CD4-positive, alpha-beta T cell treated with Interleukin-4 for 4 hours (primary cell): Measurements from ENCODE around the gene GOLT1A.

Experiments
- DNase-seq: peaks from one replicate; pipeline ENCODE4 v3.0.0-alpha.2; 2020

GOLT1A gene, protein sequence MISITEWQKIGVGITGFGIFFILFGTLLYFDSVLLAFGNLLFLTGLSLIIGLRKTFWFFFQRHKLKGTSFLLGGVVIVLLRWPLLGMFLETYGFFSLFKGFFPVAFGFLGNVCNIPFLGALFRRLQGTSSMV

DNA sequence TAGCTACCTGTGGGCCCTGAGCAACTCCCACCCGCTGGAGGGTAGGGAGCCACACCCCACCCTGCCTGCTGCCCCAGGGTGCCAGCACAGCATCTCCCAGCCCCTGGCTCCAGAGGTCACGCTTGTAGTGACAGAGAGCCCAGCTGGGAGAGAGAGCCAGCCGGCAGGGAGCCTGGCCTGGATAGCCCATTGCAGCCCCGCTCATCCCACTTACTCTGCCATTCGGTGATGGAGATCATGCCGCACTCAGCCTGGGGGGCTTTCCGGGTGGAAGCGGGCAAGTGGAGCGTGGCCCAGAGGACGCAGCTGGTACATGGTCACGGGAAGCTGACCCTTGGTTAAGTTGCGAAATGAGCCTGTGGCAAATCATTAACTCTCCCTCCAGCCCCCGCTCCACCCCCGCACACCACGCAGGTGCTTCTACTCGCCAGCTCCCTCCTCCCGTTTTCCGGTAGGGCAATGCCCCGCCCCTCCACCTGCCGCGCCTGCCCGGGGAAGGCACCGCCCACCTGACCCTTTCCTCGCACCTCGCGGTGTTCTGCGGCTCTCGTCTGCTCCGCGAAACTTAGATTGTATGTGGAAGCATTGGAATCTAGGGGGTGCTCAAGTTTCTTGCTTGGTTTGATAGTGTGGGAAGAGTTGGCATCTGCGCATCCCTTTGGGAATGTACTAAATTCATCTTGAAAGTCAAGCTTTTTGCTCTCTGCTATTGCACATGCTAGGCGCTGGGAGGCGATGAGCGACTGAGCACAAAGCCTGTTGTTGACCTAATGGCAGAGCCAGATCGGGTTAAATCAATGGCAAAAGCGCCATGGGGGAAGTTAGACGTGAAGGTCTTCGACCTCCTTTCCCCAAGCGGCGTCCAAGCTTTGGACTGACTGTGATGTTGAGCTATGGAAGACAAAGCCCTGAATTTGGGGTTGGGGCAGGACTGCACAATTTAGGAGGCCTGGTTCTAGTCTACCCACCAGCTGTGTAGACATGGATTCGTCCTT lies at the start of gene GOLT1A:
Gene GOLT1A, minus strand, starts transcription at position 321 of the 995 bp plus-strand sequence. Its CDS starts 82 bp downstream, at position 239.
- no peak for DNase-seq

DNA sequence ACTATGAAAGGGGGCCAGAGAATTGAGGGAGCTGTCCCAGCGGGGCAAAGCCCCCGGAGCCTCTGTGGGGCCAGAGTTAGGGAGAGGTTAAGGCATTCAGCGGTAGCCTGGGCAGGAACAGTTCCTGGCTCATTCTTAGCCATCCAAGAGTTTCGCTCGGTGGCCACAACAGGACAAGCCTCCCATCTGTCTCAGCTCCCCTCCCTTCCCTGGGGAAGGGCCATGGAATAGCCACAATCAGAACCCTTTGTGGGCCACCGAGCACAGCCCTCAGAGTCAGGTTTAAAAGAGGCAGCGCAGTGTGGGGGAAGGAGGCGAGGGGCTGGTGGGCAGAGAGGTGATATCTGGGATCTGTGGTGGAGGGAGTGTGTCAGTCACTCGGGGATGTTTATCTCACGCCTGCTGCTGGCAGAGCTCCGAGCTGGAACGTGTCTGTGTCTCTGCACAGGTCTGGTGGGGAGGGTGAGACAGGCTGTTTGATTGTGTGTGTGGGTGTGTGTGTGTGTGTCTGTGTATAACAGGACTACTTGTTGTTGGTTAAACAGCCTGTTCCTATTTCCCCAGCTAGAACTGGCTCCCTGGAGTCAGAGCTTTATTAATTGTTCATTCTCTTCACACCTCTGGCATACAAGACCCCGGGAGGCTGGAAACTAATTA lies 49.6 kb upstream of the GOLT1A start:
- DNase-seq, result no peak

DNA sequence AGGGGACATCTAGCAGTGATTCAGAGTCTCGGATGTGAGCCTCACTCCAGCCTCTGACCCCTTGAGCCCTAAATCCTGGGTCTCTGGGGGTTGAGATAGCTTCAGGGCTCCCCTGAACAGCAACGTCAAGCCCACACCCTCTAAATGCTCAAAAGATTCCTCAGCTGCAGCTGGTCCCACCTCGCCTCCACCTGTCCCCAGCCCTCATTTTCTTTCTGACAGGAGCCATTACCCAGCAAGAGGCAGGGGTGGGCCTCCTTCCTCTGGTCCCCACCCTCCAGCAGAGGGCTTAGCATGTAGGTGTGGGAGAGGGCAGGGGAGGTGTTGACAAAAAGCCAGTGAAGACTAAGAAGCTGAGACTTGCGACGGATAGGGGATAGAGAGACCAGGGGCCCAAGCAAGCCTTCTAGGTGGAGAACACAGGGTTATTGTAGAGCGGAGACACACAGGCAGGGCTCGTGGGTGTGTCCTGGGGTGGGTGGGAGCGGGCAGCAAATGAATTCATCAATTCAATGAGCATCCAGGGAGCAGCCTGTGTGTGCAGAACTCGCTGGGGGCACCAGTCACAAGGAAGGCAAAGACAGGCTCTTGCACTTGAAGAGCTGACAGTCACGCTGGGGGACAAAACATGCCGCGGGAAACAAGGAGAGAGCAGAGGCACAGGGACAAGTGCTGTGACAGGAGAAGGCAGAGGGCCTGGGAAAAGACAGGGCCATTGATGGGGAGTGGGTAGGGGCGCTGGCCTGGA lies 48.9 kb upstream of the GOLT1A start:
- no peak for DNase-seq

DNA sequence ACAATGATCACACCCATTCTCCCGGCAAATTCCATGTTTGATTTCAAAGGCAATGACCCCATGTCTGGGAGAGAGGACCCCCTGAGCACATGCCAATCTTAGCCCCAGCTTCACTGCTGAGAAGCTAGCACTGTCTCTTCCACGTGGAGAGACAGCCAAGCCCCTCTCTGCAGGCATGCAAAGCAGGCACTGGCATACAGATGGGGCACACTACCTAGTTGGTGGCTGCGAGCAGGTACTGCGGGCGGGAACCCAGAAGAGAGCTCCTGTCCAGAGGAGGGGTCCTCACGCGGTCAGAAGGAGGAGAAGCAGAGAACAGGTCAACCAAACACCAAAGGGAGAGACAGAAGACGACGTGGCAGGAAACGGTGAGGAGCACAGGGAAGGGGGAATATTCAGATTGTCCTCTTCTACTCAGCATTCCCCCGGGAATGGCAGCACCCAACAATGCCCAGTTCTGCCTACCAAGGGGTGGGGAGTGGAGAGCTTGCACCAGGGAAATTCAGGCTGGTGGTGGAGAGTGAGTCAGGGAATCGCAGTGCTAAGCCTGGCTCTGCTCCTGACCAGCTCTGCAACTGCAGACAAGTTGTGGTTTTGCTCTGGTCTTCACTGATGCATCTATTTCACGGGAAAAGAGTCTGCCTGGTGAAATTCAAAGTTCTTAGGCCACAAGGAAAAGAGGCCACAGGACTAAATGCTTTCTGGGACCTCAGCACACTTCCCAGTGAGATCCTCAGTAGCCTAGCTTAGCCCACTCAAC lies 48.1 kb upstream of the GOLT1A start:
- no peak for DNase-seq

DNA sequence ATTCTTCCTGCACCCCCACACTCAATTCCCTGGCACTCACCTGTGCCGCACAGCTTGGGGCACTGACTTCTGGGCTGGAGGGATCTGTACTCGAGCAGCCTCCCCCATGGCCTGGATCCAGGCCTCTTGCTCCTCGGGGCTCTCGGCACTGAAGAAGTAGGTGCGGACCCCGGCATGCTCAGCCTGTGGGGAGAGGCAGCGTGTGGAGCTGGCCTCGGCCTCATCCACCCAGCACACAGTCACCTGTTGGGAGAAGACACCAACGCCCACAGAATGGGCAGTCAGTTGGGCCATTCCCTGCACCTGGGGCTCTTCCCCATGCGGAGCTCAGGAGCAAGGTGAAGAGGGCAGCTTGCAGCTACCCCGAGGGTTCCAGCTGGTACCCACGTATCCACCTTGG lies 47.5 kb upstream of the GOLT1A start:
- DNase-seq, result no peak

DNA sequence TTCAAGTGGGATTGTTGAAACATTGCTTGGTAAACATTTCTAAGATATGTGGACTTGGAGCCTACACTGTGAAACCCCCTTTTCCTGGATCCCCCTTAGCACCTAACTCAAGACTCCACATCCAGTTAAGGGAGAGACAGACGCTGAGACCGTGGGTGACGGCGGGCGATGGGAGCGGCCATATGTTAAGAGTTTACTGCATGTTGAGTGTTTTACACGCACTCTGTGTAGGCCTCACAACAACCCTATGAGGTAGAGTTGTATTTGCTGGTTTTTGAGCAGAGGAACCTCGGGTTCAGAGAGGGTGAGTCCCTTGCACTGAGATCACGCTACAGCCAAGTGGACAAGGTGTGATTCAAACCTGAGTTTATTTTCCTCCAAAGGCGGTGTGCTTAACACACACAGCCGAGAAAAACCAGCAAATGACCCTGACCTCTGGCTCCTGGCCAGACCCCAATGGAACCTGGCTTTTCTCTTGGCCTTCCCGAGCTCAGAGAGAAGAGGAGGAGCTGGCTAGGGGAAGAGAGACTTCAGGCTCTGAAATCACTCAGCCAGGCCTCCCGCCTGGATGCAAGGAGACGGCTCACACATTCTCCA lies 46.9 kb upstream of the GOLT1A start:
- no peak for DNase-seq

DNA sequence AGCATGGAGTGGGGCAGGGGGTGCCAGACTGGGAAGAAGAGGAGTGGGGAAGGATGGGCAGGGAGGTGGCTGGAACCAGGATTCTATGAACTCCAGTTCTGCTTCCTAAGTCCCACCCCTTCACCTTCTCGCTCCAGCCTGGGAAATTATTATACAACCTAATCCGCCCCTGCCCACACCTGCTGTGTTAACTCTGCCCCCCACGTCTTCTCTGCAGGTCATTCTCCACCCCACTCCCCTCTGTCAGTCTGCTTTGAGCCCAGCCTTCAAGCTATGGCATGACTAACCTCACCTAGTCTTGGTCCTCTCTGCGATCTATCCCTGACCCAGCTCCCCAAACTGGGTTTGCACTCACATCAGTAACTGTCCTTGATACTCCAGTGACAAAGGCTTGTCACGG lies 46.0 kb upstream of the GOLT1A start:
- DNase-seq, result no peak

DNA sequence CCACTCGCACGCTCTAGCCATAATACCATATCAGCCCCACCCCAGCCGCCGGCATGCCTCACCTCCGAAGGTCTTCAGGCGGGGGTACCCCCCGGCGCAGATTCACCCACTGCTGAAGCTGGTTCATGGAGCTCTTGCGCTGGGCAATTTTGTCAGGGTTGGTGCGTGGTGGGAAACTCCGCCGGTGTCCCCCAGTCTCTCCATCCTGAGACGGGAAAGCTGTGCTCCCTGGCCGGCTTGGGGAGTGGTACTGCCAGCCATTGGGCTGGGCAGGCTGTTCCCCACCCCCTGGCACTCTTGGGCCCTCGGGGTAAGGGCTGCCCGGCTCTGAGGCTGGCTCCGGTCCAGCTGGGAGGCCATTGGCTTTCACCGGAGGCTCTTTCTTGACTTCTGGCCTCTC lies 45.4 kb upstream of the GOLT1A start:
- DNase-seq, result no peak

DNA sequence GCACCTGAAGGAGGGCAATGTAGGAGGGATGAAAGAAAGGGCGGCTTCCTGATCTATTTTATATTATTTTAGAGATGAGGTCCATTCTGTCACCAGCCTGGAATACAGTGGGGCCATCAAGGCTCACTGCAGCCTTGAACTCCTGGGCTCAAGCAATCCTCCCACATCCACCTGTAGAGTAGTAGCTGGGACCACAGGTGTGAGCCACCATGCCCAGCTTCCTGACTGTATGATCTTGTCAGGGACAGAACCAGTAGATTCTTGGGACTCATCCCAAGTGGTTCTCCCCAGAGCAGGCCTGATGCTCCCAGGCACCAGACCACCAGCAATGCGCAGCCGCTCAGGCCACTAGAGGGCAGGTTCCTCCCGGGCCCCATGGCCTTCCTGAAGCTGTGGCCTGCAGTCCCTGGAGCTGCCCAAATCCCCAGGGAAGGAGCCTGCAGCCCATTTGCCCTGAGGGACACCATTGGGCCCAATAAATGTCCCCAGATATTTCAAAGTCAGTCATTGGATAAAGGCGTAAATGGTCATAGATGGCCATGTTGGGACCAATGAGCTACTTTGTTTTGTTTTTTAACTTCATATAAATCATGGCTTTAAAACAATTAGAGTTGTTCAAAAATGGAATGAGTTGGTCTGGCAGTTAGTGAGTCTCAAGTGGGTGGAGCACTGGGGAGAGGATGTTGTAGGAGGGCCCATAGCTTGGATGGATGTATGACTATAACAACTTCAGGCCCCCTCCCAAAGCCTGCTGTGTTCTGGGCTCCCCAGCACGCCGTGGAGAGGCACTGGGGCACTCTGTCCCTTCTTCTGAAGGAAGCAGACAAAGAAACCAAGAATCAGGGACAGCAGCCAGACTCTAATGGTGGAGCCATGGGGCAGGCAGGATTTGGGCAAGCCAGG lies 44.7 kb upstream of the GOLT1A start:
- no peak for DNase-seq

DNA sequence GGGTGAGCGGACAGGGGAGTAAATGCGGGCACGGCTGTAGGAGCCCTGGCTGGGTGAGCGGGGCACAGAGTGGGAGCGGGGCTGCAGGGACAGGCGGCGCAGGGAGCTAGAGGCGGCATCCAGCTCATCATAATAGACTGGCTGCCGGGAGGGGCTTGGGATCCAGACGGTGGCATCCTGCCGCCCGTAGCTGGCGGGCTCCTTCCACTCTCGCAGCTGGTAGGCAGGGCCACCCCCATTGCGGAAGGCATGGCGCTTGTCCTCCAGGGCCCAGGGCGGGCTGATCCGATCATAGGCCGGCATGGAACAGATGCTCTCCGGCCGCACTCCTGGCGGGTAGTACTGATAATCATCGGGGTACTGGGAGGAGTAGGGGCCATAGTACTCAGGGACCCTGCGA lies 43.7 kb upstream of the GOLT1A start:
- no peak for DNase-seq

DNA sequence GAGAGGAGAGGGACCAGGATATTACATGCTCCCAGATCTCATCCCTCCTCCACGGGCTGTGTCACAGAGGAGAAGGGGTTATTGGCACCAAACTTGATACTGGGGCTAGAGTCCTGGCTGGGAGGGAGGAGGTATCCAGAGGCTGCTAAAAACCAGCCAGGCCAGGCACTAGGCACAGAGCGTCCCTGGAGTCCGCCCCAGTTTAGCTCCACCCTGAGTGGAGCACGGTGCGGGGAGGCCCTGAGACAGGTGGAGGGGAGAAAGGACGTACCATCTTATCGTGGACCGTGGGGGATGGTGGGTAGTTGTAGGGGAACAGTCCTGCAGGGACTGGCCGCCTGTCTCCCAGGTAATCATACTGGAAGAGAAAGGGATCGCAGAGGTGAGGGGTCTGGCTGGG lies 42.7 kb upstream of the GOLT1A start:
- no peak for DNase-seq

DNA sequence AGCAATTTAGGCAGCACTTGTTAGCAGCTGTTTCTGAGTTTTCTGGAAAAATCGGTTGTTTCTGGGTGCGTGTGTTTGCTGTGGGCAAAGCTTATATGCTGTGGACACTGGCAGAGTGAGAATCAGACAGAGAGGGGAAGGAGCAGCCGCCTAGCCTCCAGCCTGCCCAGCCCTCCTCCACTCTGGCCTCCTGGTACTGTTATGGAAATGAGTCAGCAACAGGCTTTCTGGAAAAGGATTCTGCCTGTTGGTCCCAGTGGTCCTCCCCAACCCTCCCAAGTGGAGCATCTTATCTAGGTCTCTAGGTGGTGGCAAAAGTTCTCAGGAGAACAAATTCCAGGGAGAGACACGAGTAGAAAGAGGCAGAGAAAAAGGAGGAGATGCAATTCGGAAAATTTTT lies 42.2 kb upstream of the GOLT1A start:
- DNase-seq, result no peak

DNA sequence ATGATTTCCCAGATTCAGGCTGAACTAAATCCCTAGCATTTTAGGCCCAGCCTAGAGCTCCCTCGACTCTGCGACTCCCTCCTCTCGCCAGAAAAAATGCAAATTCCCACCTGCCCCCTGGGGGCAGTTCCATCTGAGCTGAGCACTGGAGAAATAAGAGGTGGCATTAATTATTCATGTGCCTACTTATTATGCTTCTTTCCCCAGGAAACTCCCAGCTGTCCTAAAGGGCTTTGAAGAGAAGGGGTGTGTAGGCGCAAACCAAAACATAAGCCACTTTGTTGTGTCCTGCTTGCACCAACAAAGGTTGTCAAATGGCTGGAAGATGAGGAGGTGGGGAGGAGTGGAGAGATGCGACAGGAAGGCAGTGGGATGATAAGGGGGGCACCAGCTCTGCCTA lies 41.4 kb upstream of the GOLT1A start:
- no peak for DNase-seq

DNA sequence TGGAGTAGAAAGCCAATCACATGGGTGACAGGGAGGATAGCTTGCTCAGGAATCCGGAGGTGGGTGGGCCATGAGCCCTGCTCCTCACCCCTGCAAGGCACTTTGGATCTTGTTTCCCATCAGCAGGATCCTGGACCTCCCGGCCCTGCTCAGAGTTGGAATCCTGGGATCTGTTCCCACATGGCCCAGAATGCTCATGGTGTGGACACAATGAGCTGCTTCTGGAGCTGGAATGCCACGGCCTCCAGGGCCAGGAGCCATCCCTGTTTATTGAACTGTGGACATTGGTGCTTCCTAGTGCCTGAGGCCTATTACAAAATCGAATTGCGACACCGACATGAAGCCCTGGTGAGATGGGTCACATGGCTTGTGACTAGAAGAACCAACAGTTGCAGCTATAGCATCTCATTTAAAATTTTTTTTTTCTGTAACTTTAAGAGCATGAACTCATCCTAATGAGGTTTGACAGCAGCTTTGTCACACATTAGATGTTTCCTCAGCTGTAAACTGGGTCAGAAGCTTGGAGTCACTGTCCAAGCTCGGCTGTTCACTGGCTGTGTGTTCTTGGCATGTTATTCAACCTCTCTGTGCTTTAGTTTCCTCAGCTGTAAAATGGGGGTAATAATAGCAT lies 40.4 kb upstream of the GOLT1A start:
- DNase-seq, result no peak

DNA sequence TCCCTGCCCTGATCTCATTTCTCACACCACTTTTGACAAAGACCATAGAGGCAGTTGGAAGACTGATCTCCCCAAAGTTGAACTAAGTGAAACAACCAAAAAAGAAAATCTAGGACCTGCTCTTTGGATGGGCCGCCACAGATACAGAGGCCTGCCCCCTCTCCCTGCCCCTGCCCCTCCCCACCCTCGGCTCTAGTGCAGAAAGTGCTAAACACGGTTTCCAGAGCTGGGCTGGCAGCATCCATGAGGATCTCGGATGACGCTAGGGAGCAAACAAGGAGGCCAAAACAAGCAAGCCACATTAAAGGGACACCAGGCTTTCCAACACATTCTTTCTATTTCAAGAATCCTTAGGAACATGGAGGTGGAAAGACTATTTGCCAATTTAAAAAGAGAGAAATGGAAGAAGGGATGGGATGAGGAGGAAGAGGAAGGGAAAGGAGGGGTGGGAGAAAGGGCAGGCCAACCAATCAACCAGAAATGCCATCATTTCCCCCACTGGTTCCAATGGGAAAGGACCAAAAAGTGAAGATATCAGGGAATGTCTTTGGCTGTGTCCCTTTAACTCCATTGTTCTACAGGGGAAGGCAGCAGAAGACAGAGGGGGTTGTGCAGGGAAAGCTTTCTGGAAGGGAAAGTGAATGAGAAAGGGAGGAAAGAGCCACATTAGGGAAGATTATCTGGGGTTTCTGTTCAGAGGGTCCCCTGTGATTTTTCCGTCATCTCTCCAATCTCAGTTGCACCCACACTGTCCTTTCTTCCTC lies 38.3 kb upstream of the GOLT1A start:
- DNase-seq, result no peak

DNA sequence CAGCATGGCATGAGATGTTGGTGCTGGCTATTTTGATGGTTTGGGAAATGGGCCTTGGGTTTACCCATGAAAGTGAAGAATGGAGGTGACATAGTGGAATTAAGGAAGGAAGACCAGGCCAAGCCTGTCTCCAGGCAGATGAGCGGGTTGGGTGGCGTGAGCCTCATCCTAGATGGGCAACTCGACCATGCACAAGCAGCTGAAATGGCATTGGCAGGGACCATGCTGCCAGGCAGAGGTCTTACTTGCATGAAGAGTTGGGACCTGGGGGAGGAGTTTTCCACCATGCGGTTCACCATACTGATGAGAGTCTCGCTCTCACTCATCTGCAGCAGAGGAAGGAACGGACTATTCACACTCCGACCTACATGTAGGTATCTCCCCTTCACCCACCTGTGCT lies 37.5 kb upstream of the GOLT1A start:
- DNase-seq, result no peak

DNA sequence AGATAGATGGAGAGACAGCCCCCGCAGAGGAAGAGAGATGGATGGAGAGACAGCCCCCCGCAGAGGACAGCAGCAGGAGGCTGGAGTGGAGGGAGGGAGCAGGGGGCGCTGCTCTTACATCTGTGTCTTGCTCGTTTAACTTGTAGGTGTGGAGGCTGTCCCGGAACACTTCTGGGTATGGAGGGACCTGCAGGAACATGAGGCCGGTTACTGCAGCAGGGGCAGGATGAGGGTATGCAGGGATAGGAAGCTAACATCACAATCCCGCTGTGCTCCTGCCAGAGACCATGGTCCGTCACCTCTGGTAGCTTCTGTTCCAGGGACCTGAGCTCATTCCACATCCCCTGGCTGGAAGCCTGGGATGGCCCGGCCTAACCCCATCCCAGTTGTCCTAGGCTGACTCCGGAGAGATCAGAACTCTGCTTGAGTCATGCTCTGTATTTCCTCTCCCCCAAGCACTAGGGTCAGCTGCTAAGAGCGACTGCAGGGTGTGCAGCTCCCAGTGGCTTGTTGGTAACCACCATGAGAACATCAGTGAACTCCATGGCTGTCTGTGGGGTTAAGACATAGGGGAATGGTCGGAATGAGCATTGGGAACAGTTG lies 36.7 kb upstream of the GOLT1A start:
- no peak for DNase-seq

DNA sequence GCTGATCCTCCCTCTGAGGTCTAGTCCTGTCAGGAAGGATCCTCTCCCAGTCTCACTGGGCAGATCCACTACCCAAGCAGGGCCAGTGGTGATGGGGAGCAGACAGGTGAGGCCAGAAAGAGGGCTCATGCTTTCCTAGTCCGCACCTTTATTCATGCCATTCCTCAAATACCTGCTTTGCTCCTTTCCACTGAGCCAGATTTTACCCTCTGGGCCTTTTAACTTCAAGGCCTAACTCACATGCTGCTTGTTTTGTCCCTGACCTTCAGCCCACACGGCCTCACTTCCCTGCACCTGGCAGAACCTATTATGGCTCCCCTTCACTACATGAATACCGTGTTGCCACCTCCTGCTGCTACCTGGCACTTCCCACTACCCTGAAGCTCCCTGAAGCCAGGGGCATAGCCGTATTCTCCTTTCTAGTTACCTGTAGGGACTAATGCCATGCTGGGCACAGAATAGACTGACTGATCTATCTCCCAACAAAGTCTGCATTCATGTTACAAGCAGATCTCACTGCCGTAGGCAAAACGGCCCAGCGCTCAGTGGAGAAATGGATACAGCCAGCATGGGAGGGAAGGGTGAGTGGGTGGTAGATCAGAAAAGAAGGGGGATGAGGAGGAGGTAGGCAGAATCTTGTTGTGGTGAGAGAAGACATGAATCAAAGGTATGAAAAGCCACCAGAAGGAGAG lies 36.1 kb upstream of the GOLT1A start:
- DNase-seq, result no peak

DNA sequence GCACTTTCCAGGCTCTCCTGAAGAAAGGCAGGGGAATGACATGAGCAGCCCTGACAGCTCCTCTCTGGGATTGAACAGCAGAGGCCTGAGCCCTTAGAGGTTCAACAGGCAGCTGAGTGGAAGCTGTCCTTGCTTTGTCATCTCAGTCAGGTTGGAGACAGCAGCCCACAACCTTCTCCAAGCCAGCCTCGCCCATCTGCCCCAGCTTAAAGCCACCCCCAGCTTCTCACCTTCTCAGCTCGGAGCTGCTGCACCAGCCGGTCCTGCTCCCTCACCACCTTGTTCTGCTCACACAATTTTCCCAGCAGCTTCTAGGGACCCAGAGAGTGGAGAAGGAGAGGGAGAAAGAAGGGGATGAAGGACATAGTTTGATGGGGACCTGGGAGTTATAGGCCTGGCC lies 35.2 kb upstream of the GOLT1A start:
- DNase-seq, result no peak
